ENCODE data around the gene TMX1.

Gene TMX1

DNA sequence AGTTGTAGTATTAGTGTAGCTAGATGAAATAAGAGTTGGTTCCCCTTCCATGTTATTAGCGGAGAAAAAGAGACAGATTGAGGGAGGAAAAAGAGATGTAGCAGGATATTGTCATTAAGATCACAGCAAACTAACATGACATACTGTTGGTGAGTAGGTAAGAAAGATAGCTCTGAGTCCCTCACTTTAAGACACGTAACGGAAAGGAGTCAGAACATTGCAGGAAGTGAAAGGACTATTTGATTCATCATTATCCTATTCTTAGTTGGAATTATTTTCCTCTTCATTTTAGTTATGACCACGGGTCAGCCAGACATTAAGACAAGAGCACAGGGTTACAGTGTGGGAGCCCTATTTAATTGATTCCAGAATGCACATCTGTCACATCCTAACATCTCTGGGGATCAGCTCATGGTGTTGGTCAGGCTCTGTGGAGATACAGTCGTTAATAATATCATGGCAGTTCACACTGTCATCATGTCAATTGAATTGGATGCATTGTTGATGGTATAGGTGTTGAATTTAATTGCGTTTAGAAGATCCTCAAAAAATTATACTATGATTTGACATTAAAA, 55.0 kb downstream of the TMX1 start:
- no peak for DNase-seq

- no peak for DNase-seq
Observed at GRCh38 chr14:51295646-51296263, 55.7 kb downstream of the TMX1 start.

GRCh38 chr14:51297066-51297465, 57.0 kb downstream of the TMX1 start:
- no peak for DNase-seq

GRCh38 chr14:51298895-51299294, 58.8 kb downstream of the TMX1 start:
- no peak for DNase-seq

GRCh38 chr14:51302295-51303030, 62.4 kb downstream of the TMX1 start:
- peak in 1 of 2 experiments; percentile 77 for DNase-seq

GRCh38 chr14:51304438-51304837, 64.4 kb downstream of the TMX1 start:
- no peak for DNase-seq

DNA sequence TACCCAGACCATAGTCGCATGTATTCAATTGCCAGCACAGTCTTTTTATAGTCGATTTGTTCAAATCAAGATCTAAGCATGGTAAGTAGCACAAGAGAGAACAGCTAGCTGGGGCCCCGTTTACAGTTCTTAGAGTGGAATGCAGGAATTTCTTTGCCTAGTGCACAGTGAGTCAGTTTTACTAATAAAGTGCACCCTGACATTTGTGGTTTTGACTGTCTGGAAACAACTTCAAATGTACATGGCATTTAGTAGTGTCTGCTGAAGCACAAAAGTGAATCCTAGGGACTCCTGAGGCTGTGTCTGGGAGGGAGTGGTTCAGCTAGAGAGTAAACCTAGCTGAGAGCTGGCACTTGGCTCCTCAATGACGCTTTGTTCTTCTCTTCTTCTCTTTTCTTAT, 64.9 kb downstream of the TMX1 start:
- DNase-seq, result no peak

GRCh38 chr14:51305751-51306150, 65.7 kb downstream of the TMX1 start:
- no peak for DNase-seq

Measured in NCI-H524 (cell line).